Measurements from ENCODE around the gene CYB5R4.

The CYB5R4 gene

GRCh38 chr6:83952830-83953229 is 93.3 kb downstream of the CYB5R4 start:
- no peaks in the 10 kb centered on the region for H3K9me3 ChIP-seq (ENCODE audit: control insufficient read depth, insufficient read depth, low read depth, low read length)
- H3K27ac ChIP-seq (ENCODE audit: low read depth, low read length): no peak overlapping the region
- no peaks in the 10 kb centered on the region for H3K27me3 ChIP-seq (ENCODE audit: control insufficient read depth, insufficient read depth, low read length)
- peaks cover 10% of the 10 kb centered on the region for H3K4me1 ChIP-seq (ENCODE audit: control insufficient read depth, insufficient read depth, low read length)
- no peak overlapping the region for H3K9ac ChIP-seq (ENCODE audit: low read length)
- H3K4me3 ChIP-seq (ENCODE audit: low read depth, low read length): no peak overlapping the region
- H3K36me3 ChIP-seq (ENCODE audit: control insufficient read depth, insufficient read depth, low read length): peaks cover 5% of the 10 kb centered on the region; the same call in 1 of the 2 replicates

DNA sequence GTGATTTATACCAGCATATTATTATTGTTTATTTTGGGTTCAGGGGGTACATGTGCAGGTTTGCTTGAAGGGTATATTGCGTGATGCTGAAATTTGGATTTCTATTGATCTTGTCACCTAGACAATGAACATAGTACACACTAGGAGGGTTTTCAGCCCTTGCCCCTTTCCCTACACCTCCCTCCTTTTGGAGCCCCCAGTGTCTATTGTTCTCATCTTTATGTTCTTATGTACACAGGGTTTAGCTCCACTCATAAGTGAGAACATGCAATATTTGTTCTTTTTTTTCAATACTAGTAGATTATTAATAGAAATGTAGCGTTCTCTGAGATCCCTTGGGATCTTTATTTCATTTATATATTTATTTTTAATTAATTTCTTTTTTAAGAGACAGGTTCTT is 94.9 kb downstream of the CYB5R4 start:
- Histone ChIP-seq H3K27ac (ENCODE audit: low read depth, low read length) (no peak overlapping the region), H3K4me1 (ENCODE audit: control insufficient read depth, insufficient read depth, low read length) (peaks cover 10% of the 10 kb centered on the region), H3K4me3 (ENCODE audit: low read depth, low read length) (no peak overlapping the region), H3K9ac (ENCODE audit: low read length) (no peak overlapping the region), H3K27me3 (ENCODE audit: control insufficient read depth, insufficient read depth, low read length) (no peaks in the 10 kb centered on the region), H3K36me3 (ENCODE audit: control insufficient read depth, insufficient read depth, low read length) (peaks cover 5% of the 10 kb centered on the region; the same call in 1 of the 2 replicates), H3K9me3 (ENCODE audit: control insufficient read depth, insufficient read depth, low read depth, low read length) (no peaks in the 10 kb centered on the region)

DNA sequence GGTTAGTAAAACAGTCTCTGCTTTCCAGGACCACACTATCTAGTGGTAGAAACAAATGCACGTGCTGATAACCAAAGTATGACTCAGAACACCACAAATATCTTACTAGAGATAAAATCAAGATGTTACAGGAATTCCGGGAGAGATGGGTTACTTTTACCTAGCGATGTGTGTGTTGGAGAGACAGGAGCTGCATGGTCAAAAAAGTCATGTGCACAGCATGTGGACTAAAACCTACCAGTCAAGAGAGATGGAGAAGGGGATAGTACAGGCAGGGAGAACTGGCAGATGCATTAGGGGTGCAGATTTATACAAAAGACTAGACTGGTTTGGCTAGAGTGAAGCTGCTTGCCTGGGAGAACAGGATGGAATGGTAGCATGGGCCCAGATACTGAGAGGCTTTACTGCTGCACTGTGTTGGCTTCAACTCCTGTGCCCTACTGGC is 98.8 kb downstream of the CYB5R4 start:
- H3K9ac ChIP-seq (ENCODE audit: low read length): no peak overlapping the region
- peaks cover 4% of the 10 kb centered on the region; the same call in 1 of the 2 replicates for H3K4me1 ChIP-seq (ENCODE audit: control insufficient read depth, insufficient read depth, low read length)
- no peaks in the 10 kb centered on the region for H3K27me3 ChIP-seq (ENCODE audit: control insufficient read depth, insufficient read depth, low read length)
- H3K4me3 ChIP-seq (ENCODE audit: low read depth, low read length): no peak overlapping the region
- H3K27ac ChIP-seq (ENCODE audit: low read depth, low read length): no peak overlapping the region
- H3K36me3 ChIP-seq (ENCODE audit: control insufficient read depth, insufficient read depth, low read length): peaks cover 5% of the 10 kb centered on the region; the same call in 1 of the 2 replicates
- H3K9me3 ChIP-seq (ENCODE audit: control insufficient read depth, insufficient read depth, low read depth, low read length): peaks cover 3% of the 10 kb centered on the region; the same call in 1 of the 2 replicates

- no peak overlapping the region for H3K4me3 ChIP-seq (ENCODE audit: low read depth, low read length)
- no peak overlapping the region for H3K27ac ChIP-seq (ENCODE audit: low read depth, low read length)
- H3K9ac ChIP-seq (ENCODE audit: low read length): no peak overlapping the region
- H3K4me1 ChIP-seq (ENCODE audit: control insufficient read depth, insufficient read depth, low read length): no peaks in the 10 kb centered on the region
- H3K36me3 ChIP-seq (ENCODE audit: control insufficient read depth, insufficient read depth, low read length): no peaks in the 10 kb centered on the region; the same call in none of the 2 replicates
- H3K9me3 ChIP-seq (ENCODE audit: control insufficient read depth, insufficient read depth, low read depth, low read length): peaks cover 22% of the 10 kb centered on the region
- H3K27me3 ChIP-seq (ENCODE audit: control insufficient read depth, insufficient read depth, low read length): no peaks in the 10 kb centered on the region
These were observed 101.2 kb downstream of the CYB5R4 start for GRCh38 chr6:83960664-83961063.

GRCh38 chr6:83962582-83962981 is 103.1 kb downstream of the CYB5R4 start:
- Histone ChIP-seq H3K27ac (ENCODE audit: low read depth, low read length) (no peak overlapping the region), H3K9ac (ENCODE audit: low read length) (no peak overlapping the region), H3K4me3 (ENCODE audit: low read depth, low read length) (no peak overlapping the region), H3K27me3 (ENCODE audit: control insufficient read depth, insufficient read depth, low read length) (no peaks in the 10 kb centered on the region), H3K36me3 (ENCODE audit: control insufficient read depth, insufficient read depth, low read length) (no peaks in the 10 kb centered on the region; the same call in none of the 2 replicates), H3K4me1 (ENCODE audit: control insufficient read depth, insufficient read depth, low read length) (no peaks in the 10 kb centered on the region), H3K9me3 (ENCODE audit: control insufficient read depth, insufficient read depth, low read depth, low read length) (peaks cover 33% of the 10 kb centered on the region)

DNA sequence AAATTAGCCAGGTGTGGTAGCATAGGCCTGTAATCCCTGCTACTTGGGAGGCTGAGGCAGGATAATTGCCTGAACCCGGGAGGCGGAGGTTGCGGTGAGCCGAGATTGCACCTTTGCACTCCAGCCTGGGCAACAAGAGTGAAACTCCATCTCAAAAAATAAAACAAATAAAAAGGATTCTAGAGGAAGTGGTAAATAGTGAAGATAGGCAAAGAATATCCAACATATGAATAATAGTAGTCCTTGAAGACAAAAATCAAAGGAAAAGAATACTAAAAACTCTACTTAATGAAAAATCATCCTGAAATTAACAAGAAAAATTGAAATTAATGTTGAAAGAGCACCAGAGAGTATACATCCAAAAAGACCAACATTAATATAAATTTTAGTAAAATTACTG is 107.0 kb downstream of the CYB5R4 start:
- peaks cover 48% of the 10 kb centered on the region for H3K9me3 ChIP-seq (ENCODE audit: control insufficient read depth, insufficient read depth, low read depth, low read length)
- no peaks in the 10 kb centered on the region; the same call in 1 of the 2 replicates for H3K4me1 ChIP-seq (ENCODE audit: control insufficient read depth, insufficient read depth, low read length)
- no peaks in the 10 kb centered on the region for H3K27me3 ChIP-seq (ENCODE audit: control insufficient read depth, insufficient read depth, low read length)
- H3K9ac ChIP-seq (ENCODE audit: low read length): no peak overlapping the region
- H3K36me3 ChIP-seq (ENCODE audit: control insufficient read depth, insufficient read depth, low read length): no peaks in the 10 kb centered on the region; the same call in 1 of the 2 replicates
- H3K27ac ChIP-seq (ENCODE audit: low read depth, low read length): no peak overlapping the region
- no peak overlapping the region for H3K4me3 ChIP-seq (ENCODE audit: low read depth, low read length)

DNA sequence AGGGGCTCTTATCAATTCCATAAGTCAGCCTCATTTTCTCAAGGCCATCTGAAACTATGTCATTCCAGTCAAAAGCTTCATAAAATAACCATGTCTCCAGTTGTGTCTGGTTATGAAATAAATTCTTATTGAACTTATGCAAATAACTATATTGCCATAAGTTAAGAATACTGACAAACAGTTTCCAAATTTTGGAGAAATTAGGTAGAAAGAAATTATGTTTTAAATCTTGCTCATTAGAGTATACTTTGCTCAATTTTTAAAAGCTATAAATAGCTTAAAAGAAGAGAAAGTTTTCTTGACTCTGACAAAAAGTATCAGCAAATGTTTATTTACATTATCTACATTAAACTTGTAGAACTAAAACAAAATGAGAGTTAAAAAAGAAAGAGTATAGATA is 111.1 kb downstream of the CYB5R4 start:
- Histone ChIP-seq H3K9me3 (ENCODE audit: control insufficient read depth, insufficient read depth, low read depth, low read length) (peaks cover 45% of the 10 kb centered on the region), H3K27ac (ENCODE audit: low read depth, low read length) (no peak overlapping the region), H3K4me1 (ENCODE audit: control insufficient read depth, insufficient read depth, low read length) (peaks cover 6% of the 10 kb centered on the region), H3K9ac (ENCODE audit: low read length) (no peak overlapping the region), H3K27me3 (ENCODE audit: control insufficient read depth, insufficient read depth, low read length) (no peaks in the 10 kb centered on the region), H3K4me3 (ENCODE audit: low read depth, low read length) (no peak overlapping the region), H3K36me3 (ENCODE audit: control insufficient read depth, insufficient read depth, low read length) (no peaks in the 10 kb centered on the region)

- no peak overlapping the region for H3K9ac ChIP-seq (ENCODE audit: low read length)
- no peak overlapping the region for H3K27ac ChIP-seq (ENCODE audit: low read depth, low read length)
- peaks cover 29% of the 10 kb centered on the region for H3K4me1 ChIP-seq (ENCODE audit: control insufficient read depth, insufficient read depth, low read length)
- peaks cover 30% of the 10 kb centered on the region for H3K9me3 ChIP-seq (ENCODE audit: control insufficient read depth, insufficient read depth, low read depth, low read length)
- H3K27me3 ChIP-seq (ENCODE audit: control insufficient read depth, insufficient read depth, low read length): no peaks in the 10 kb centered on the region
- no peaks in the 10 kb centered on the region for H3K36me3 ChIP-seq (ENCODE audit: control insufficient read depth, insufficient read depth, low read length)
- H3K4me3 ChIP-seq (ENCODE audit: low read depth, low read length): no peak overlapping the region
These were observed 115.0 kb downstream of the CYB5R4 start for GRCh38 chr6:83974409-83975050.

DNA sequence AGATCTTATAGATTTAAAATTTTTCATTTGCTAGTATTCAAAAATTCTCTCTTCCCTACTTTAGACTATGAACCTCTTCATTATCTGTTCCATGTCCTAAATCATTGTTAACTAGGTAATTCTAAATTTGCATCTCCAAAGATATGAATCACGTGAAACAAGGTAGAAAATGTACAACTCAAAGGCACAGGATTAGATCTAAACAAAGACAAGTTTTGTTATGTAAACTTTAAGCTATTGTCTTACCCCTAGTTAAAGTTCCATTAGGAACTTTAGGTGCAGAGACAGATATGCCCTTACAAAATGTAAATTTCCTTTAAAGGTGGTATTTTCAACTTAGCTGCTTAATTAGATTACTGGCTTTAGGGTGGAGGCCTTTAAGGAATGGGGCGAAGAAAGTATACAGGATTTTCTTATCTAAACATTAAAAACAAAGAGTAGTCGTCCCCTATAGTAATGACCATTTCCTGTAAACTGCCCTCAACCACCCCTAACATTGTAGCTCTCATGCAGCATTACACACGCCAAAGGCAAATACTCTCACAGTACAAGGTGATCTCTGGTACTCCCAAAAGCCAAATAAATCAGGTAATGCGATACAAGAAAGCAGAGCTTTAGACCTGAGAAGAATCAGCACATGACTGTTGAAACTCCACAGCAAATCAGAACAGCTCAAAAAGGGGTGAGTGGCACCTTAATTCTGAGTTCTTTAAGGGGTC is 116.7 kb downstream of the CYB5R4 start:
- Histone ChIP-seq H3K27me3 (ENCODE audit: control insufficient read depth, insufficient read depth, low read length) (no peaks in the 10 kb centered on the region), H3K4me1 (ENCODE audit: control insufficient read depth, insufficient read depth, low read length) (peaks cover 29% of the 10 kb centered on the region), H3K27ac (ENCODE audit: low read depth, low read length) (peak overlapping the region; percentile 85), H3K9ac (ENCODE audit: low read length) (peak overlapping the region; percentile 60), H3K36me3 (ENCODE audit: control insufficient read depth, insufficient read depth, low read length) (no peaks in the 10 kb centered on the region), H3K9me3 (ENCODE audit: control insufficient read depth, insufficient read depth, low read depth, low read length) (peaks cover 30% of the 10 kb centered on the region), H3K4me3 (ENCODE audit: low read depth, low read length) (peak overlapping the region; percentile 20; the same call in 1 of the 2 replicates)

DNA sequence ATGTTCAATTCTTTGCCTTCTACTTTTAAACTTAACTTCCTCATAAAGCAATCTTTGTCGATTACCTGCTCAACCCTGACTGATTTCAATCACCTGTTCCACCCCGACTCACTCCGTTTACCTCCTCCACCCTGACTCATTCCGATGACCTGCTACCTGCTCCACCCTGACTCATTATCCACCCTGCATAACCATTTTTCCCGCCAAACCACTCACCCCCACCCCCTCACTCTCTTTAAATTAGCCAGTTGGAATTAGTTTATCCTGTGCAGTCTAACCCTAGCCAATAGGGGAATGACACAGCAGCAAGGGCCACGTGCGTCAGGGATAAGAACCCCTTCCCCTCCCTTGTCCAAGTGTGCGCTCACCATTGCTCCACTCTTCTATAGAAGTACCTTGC is 117.4 kb downstream of the CYB5R4 start:
- H3K36me3 ChIP-seq (ENCODE audit: control insufficient read depth, insufficient read depth, low read length): no peaks in the 10 kb centered on the region
- no peaks in the 10 kb centered on the region for H3K27me3 ChIP-seq (ENCODE audit: control insufficient read depth, insufficient read depth, low read length)
- H3K9me3 ChIP-seq (ENCODE audit: control insufficient read depth, insufficient read depth, low read depth, low read length): peaks cover 25% of the 10 kb centered on the region
- H3K9ac ChIP-seq (ENCODE audit: low read length): no peak overlapping the region
- no peak overlapping the region for H3K4me3 ChIP-seq (ENCODE audit: low read depth, low read length)
- peaks cover 29% of the 10 kb centered on the region for H3K4me1 ChIP-seq (ENCODE audit: control insufficient read depth, insufficient read depth, low read length)
- 0 out of 2 replicates have a peak overlapping the region, but pooled peaks have one; percentile 85 for H3K27ac ChIP-seq (ENCODE audit: low read depth, low read length)

DNA sequence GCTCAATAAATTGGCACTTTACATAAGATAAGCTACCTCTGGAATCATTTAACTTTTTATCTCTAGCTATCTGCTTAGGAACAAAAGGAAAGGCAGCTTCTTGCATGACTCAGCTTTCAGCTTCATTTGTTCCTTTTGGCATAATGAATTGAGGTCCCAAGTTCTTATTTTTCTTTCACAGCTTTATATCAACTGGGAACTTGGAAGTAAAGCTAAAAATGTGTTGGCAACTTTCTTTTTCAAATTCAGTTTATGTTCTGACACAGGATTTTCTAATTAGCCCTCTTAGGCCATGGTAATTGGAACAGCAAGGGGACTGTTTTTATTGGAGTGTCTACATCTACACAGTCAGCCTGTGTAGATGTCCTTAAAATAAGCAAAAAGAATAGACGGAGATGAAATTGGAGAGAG is 118.8 kb downstream of the CYB5R4 start:
- Histone ChIP-seq H3K36me3 (ENCODE audit: control insufficient read depth, insufficient read depth, low read length) (no peaks in the 10 kb centered on the region), H3K4me3 (ENCODE audit: low read depth, low read length) (no peak overlapping the region), H3K9ac (ENCODE audit: low read length) (no peak overlapping the region), H3K9me3 (ENCODE audit: control insufficient read depth, insufficient read depth, low read depth, low read length) (peaks cover 16% of the 10 kb centered on the region; the same call in 1 of the 2 replicates), H3K27me3 (ENCODE audit: control insufficient read depth, insufficient read depth, low read length) (no peaks in the 10 kb centered on the region), H3K27ac (ENCODE audit: low read depth, low read length) (no peak overlapping the region), H3K4me1 (ENCODE audit: control insufficient read depth, insufficient read depth, low read length) (peaks cover 29% of the 10 kb centered on the region)

All from HUES6 (cell line).